ENCODE measurements around the gene SRRT. TPM values are rescaled to one million over a fixed set of nuclear protein-coding genes. Genes with fewer than 3 reads are reported as not detected.
"Not testable (repeated sequence)": the region's sequence is repeated elsewhere in the genome, so short reads cannot be mapped to it uniquely, and the experiment has no call there.

The SRRT gene
- polyA plus RNA-seq, 4 donors = 152 to 174 (median 162) TPM

GRCh38 chr7:100893910-100894721 is 19.2 kb downstream of the SRRT start:
- DNase-seq (ENCODE audit: low read depth in 4 of 4, low spot score in 3 of 4) = no peak

GRCh38 chr7:100894860-100895700 is 20.2 kb downstream of the SRRT start:
- DNase-seq (ENCODE audit: low read depth in 4 of 4, low spot score in 3 of 4) = no peak

- no peak for DNase-seq (ENCODE audit: low read depth in 4 of 4, low spot score in 3 of 4)
Measured at GRCh38 chr7:100895701-100895955, 20.7 kb downstream of the SRRT start, which contains the start of gene ACHE. TSS of gene ACHE (minus strand) at chr7:100895888. CDS start at chr7:100894232, 1,656 bp downstream.

- DNase-seq (ENCODE audit: low read depth in 4 of 4, low spot score in 3 of 4) = no peak
Measured at GRCh38 chr7:100895956-100896731, 21.2 kb downstream of the SRRT start.

- DNase-seq (ENCODE audit: low read depth in 4 of 4, low spot score in 3 of 4) = no peak
Measured at GRCh38 chr7:100896732-100897608, 22.1 kb downstream of the SRRT start.

GRCh38 chr7:100897772-100898454 is 23.0 kb downstream of the SRRT start:
- no peak for DNase-seq (ENCODE audit: low read depth in 4 of 4, low spot score in 3 of 4)

GRCh38 chr7:100899432-100899831 is 24.5 kb downstream of the SRRT start:
- DNase-seq (ENCODE audit: low read depth in 4 of 4, low spot score in 3 of 4) = no peak

GRCh38 chr7:100900978-100901377 is 26.1 kb downstream of the SRRT start:
- no peak for DNase-seq (ENCODE audit: low read depth in 4 of 4, low spot score in 3 of 4)

GRCh38 chr7:100901921-100902332 is 27.0 kb downstream of the SRRT start:
- DNase-seq (ENCODE audit: low read depth in 4 of 4, low spot score in 3 of 4) = no peak

GRCh38 chr7:100902638-100903037 is 27.7 kb downstream of the SRRT start:
- no peak for DNase-seq (ENCODE audit: low read depth in 4 of 4, low spot score in 3 of 4)

GRCh38 chr7:100908512-100908911 is 33.6 kb downstream of the SRRT start:
- DNase-seq (ENCODE audit: low read depth in 4 of 4, low spot score in 3 of 4) = no peak

GRCh38 chr7:100910443-100910842 is 35.5 kb downstream of the SRRT start:
- not testable (repeated sequence) for DNase-seq (ENCODE audit: low read depth in 4 of 4, low spot score in 3 of 4)

- DNase-seq (ENCODE audit: low read depth in 4 of 4, low spot score in 3 of 4) = no peak
Measured at GRCh38 chr7:100911484-100911883, 36.6 kb downstream of the SRRT start.

GRCh38 chr7:100914208-100914878 is 39.4 kb downstream of the SRRT start:
- no peak for DNase-seq (ENCODE audit: low read depth in 4 of 4, low spot score in 3 of 4)

- no peak for DNase-seq (ENCODE audit: low read depth in 4 of 4, low spot score in 3 of 4)
Measured at GRCh38 chr7:100914879-100915447, 40.1 kb downstream of the SRRT start.

- DNase-seq (ENCODE audit: low read depth in 4 of 4, low spot score in 3 of 4) = not testable (repeated sequence)
Measured at GRCh38 chr7:100919335-100919734, 44.4 kb downstream of the SRRT start.

GRCh38 chr7:100919779-100920437 is 45.0 kb downstream of the SRRT start:
- DNase-seq (ENCODE audit: low read depth in 4 of 4, low spot score in 3 of 4) = not testable (repeated sequence)

- no peak for DNase-seq (ENCODE audit: low read depth in 4 of 4, low spot score in 3 of 4)
Measured at GRCh38 chr7:100921039-100921438, 46.1 kb downstream of the SRRT start.

Data from right renal pelvis (tissue), 4 donors.